CD4-positive, alpha-beta T cell treated with Interferon gamma for 1 hour (primary cell): ENCODE data around the gene TRPM3.
A peak's percentile ranks its signal among the peaks of the same experiment; 100 is the strongest.
"Not testable (repeated sequence)": the region's sequence is repeated elsewhere in the genome, so short reads cannot be mapped to it uniquely, and the experiment has no call there.

ENCODE experiments used
- DNase-seq: peaks from one replicate; pipeline ENCODE4 v3.0.0-alpha.2; 2020

TRPM3 gene

GRCh38 chr9:70639853-70640814 lies 481.3 kb downstream of the TRPM3 start:
- no peak for DNase-seq

- DNase-seq = no peak
Observed at GRCh38 chr9:70635790-70636189, 485.6 kb downstream of the TRPM3 start.

DNA sequence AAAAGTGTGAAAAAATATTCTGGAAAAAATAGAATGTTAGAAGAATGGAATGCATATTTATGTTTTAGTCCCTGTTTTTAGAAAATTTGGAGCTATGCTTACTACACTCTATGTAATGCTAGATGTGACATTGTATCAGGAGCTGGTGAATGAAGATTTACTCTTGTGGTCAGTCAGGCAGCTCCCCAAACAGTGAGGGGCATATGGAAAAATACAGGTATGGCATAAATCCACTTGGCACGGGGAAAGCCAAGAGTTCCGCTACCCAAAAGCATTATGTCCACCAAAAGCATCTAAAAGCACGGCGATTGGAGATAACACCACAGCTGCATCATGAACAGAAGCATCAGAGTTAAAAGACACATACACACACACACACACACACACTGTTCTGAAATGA lies 486.7 kb downstream of the TRPM3 start:
- DNase-seq = no peak

DNA sequence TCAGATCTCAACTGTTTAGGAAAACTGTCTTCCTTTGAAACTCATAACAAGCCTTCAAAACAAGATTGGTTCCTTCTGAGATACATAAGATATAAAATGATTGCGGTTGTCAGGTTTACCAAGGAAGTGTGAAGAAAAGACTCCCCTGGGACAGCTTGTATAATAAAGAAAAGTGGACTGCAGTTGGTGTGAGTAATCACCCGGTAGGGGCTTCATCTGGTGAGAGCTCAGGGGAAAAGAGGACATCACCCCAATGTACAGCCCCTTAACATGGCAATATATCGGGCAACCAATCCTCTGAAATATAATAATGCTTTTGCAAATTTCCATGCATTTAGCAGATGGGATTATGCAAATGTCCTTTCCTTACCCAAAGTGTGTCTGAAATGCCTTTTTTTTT lies 490.4 kb downstream of the TRPM3 start:
- DNase-seq = no peak

- not testable (repeated sequence) for DNase-seq
Observed at GRCh38 chr9:70629080-70629685, 492.2 kb downstream of the TRPM3 start.

DNA sequence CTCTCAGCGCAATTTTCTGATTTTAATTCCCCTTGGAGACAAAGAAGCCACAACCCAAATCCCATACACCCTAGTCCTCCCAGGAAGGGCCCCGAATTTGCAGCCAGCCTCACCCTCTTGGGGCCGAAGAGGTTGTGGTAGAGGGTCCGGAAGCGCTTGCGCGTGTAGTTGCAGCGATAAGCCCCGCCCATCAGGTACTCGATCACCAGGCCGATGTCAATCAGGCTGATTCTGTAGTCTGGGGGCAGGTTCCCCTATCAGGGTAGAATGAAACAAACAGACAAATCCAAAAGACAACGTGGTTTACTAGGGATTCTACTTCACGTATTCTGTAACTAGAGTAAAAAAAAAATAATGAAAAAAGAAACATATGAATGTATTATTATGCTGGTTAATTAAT lies 496.3 kb downstream of the TRPM3 start:
- no peak for DNase-seq

GRCh38 chr9:70618784-70619183 lies 502.6 kb downstream of the TRPM3 start:
- DNase-seq = no peak

DNA sequence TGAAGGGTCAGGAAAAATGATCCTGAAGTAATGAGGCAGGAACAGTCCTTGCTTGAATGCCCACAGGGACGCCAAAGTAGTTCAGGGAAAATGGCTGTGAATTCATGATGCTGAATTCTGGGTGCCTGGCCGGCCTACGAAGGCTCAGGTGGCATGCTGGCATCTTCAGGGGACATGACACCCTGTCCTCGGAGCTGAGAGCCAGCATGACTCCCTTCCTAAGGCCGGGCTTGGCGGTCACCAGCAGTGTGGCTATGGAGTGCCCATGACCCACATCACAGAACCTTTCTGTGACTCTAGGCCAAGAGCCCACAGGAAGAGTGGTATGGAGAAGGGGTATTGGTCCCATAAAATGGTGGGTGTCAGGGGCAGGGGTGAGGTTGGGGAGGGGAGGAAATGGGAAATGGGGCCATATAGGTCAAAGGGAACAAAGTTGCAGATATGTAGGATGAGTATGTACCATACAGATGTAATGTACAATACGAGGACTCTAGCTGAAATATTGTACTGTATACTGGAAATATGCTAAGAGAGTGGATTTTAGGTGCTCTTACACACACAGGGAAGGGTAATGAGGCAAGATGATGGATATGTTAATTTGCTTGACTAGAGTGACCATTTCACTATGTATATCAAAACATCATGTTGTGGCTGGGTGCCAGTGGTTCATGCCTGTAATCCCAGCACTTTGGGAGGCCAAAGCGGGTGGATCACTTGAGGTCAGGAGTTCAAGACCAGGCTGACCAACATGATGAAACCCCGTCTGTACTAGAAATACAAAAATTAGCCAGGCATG lies 504.2 kb downstream of the TRPM3 start:
- no peak for DNase-seq

- DNase-seq = no peak
Observed at GRCh38 chr9:70616228-70616990, 505.0 kb downstream of the TRPM3 start.

DNA sequence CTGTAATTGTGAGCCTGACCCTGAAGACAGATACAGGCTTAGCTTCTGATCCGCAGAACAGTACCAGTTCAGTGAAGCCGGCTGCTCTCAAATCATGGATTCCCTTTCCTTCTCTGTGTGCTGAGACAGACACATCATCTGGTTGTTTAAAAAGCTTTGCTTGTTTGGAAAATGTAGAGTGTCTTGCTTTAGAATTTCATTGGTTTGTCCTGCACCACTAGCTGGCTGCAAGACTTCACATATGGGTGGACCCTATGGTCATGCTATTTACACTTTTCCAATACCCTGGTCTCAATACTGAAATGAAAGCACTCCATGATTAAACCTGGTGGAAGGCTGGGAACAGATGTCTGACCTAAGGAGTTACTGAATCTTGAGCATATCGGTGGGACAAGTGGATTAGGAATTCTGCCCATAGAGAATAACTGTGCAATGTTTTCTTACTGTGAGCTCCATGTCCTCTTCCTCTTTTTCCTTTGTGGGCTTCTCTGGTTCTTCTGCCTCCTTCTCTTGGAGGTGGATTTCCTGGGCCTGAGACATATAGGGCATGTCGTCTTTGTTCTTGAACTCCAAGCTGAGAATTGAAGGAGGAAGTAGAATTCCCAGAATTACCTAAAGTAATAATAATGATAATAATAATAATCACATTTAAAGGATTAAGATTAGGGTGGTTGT lies 505.8 kb downstream of the TRPM3 start:
- no peak for DNase-seq

- no peak for DNase-seq
Observed at GRCh38 chr9:70614786-70615463, 506.5 kb downstream of the TRPM3 start.

DNA sequence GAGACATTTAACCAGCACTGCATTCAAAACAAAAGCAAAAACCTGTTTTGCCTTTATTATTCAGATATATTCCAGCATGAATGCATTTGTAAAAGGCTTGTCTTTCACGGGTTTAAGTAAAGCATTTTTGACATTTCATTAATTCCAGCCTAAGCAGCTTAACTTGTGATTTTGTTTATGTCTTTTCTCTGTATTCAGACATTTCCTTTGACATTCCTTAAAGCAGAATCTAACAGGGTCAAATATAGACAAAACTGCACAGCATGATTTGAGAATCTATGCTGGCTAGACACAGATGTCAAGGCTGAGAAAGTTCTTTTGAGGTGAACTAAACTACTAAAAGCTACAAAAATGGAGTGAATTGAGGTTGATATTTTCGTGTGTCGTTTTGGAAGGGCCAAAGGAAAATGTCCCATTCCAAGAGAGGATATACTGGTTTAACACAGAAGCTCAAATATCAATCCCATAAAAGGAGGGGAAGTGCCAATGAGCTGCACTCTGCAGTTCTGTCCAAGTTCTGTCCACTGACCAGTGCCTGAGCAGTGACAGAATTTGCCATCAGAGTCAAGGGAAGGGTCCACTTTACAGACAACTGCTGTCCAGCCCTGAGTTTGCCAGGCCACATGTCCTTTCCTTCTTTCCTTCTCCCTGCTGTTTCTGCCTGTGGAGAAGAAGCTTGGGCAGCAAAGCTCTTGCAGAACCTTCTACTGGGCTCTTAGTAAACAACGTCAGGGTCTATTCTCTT lies 508.2 kb downstream of the TRPM3 start:
- no peak for DNase-seq

GRCh38 chr9:70610287-70610644 lies 511.2 kb downstream of the TRPM3 start:
- DNase-seq = no peak

DNA sequence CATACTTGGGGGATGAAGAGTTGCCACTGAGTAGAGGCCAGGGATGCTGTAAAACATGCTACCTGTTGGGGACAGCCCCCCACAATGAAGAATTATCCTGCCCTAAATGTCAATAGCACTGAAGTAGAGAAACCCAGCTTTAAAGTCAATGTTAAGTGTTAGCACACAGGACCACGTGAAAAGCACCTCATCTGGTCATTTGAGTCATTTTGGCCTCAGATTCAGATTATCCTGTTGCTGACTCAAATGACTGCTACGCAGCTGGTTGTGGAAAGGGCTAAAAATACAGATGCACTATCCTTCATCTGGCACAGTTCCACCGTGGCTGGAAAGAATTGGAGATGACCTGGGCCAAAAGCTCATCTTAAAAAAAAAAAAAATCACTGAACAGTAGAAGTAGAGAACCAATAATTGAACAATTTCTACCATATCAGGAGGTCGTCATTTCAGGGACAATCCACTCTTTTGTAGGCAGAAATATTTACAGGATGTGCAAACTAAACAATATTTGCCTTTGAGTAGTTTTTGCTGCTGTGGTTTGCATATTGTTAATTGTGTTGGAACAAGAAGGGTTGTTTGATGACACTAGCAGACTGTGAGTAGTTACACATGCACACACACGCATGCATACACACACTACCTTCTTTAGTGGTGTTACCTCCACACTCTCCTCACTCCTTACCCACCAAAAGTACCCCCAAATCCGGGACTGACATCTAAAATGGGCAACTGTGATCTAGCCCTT lies 511.7 kb downstream of the TRPM3 start:
- no peak for DNase-seq

GRCh38 chr9:70609011-70609410 lies 512.4 kb downstream of the TRPM3 start:
- DNase-seq = no peak

GRCh38 chr9:70607926-70608325 lies 513.5 kb downstream of the TRPM3 start:
- DNase-seq = peak; percentile 46

DNA sequence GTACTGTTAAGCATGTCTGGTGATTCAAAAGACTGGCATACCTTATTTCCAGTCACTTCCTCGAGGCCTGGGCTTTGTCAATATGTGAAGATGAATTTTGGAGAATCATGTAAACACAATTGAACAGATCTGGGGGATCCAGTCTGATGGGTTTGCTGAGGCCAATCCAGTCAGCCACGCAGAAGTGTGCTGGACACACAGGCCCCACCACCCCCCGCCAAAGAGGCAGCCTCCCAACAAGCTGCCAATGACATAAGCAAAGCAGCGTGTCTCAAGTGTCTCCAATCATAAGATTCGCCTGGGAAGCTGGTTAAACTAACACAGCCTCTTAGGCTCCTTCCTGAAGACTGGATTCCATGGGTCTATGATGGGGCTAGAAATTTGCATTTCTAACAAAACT lies 514.1 kb downstream of the TRPM3 start:
- no peak for DNase-seq

DNA sequence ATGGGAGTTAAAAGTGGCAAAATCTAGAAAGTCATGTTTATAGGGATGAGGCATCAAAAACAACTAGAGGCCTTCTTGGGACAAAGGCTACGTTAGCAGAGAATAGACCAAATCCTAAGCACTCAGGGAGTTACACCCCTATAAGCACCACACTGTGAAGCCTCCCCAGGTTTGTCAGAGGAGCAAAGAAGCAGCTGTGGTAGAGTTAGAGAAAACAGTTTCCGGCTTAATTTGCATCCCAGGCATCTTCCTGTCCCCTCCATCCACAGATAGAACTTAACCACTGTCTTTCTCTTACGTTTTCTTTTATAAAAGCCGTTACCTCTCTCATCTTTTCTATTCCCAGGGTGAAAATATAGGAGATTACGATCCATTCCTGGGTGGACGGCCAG lies 518.4 kb downstream of the TRPM3 start:
- DNase-seq = no peak

DNA sequence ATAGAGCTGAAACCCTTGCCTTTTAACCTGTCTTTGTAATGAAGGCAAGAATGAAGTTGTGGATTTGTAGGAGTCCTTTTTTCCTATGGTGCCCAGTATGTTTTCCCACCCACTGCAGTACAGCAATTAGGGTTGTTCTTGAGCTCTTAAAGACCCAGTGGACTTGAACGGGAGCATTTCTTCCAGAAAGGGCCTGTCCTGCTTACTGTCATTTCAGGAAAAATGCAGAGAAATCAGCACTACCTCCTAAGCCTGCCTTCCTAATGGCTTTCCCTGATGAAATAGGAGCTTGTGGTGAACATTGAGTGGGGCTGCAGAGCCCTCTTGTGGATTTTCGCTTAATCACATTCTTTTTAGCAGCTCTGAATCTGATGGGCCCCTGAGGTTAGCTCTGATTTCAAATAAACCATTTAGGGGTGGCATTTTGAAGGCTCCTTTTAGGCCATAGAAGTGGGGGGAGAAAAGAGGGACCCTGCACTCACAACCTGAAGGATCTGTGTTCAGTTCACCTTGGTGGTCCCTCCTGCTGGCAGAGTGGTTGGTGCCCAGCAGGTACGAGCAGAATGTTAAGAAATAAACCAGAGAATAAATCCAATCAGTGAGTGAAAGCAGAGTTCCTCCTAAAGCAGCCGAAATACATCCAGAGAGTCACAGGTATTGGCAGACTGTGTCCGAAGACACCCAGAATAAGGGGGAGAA lies 519.0 kb downstream of the TRPM3 start:
- DNase-seq = peak; percentile 36
